Measurements from ENCODE around the gene PTGDR2.

The PTGDR2 gene

GRCh38 chr11:60851327-60852104, 4.2 kb downstream of the PTGDR2 start:
- TF ChIP-seq CTCF (IDR thresholded peaks at IDR 0.05; ENCODE audit: insufficient read depth, low read depth, low read length, missing control alignments), result no peak
- no peak for DNase-seq (ENCODE audit: low read depth)
- H3K4me3 ChIP-seq (ENCODE audit: low read depth, low read length), result no peak overlapping the region

GRCh38 chr11:60849641-60850520, 5.9 kb downstream of the PTGDR2 start:
- no peak overlapping the region for H3K4me3 ChIP-seq (ENCODE audit: low read depth, low read length)
- DNase-seq (ENCODE audit: low read depth), result no peak
- no peak for TF ChIP-seq CTCF (IDR thresholded peaks at IDR 0.05; ENCODE audit: insufficient read depth, low read depth, low read length, missing control alignments)

- no peak for TF ChIP-seq CTCF (IDR thresholded peaks at IDR 0.05; ENCODE audit: insufficient read depth, low read depth, low read length, missing control alignments)
- no peak overlapping the region for H3K4me3 ChIP-seq (ENCODE audit: low read depth, low read length)
- DNase-seq (ENCODE audit: low read depth), result no peak
These were observed 7.0 kb downstream of the PTGDR2 start for GRCh38 chr11:60848714-60849151.

GRCh38 chr11:60847896-60848295, 7.9 kb downstream of the PTGDR2 start:
- H3K4me3 ChIP-seq (ENCODE audit: low read depth, low read length), result no peak overlapping the region
- no peak for TF ChIP-seq CTCF (IDR thresholded peaks at IDR 0.05; ENCODE audit: insufficient read depth, low read depth, low read length, missing control alignments)
- DNase-seq (ENCODE audit: low read depth), result no peak

GRCh38 chr11:60847281-60847680, 8.5 kb downstream of the PTGDR2 start:
- TF ChIP-seq CTCF (IDR thresholded peaks at IDR 0.05; ENCODE audit: insufficient read depth, low read depth, low read length, missing control alignments), result no peak
- H3K4me3 ChIP-seq (ENCODE audit: low read depth, low read length), result no peak overlapping the region
- no peak for DNase-seq (ENCODE audit: low read depth)

- no peak overlapping the region for H3K4me3 ChIP-seq (ENCODE audit: low read depth, low read length)
- no peak for TF ChIP-seq CTCF (IDR thresholded peaks at IDR 0.05; ENCODE audit: insufficient read depth, low read depth, low read length, missing control alignments)
- DNase-seq (ENCODE audit: low read depth), result no peak
These were observed 10.4 kb downstream of the PTGDR2 start for GRCh38 chr11:60845338-60845737.
